Stimulated activated CD4-positive, alpha-beta T cell treated with anti-CD3 and anti-CD28 coated beads, Interleukin-15, amount 100 ng/mL, for 48 hours (primary cell): ENCODE data around the gene GFRA1.

Experiments
- DNase-seq, 2 donors: peaks; one replicate each; pipeline ENCODE4 v3.0.0-alpha.2; 2020; ENCODE audit warnings: low read depth in 2 of 2

GFRA1 gene

GRCh38 chr10:116270771-116271592, 2.0 kb downstream of the GFRA1 start:
- DNase-seq = no peak

GRCh38 chr10:116270126-116270770, 2.8 kb downstream of the GFRA1 start:
- no peak for DNase-seq

DNA sequence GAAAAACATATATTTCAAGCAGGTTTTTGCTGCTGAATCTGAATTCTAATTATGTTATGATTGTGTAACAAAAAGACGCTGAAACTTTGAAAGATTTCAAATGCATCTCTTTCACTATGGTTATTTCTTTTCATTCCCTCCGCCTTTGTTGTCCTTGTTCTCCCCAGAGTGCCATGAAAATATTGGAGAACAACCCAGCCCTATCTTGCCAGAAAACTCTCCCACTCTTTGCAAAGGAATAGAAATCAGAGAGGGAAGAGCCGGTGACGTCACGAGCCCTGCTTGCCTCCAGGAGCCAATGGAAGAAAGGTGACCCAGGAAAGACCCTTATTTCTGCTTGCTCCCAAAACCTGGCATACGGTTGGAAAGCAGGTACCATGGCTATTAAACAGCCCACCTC, 3.4 kb downstream of the GFRA1 start:
- DNase-seq = no peak

DNA sequence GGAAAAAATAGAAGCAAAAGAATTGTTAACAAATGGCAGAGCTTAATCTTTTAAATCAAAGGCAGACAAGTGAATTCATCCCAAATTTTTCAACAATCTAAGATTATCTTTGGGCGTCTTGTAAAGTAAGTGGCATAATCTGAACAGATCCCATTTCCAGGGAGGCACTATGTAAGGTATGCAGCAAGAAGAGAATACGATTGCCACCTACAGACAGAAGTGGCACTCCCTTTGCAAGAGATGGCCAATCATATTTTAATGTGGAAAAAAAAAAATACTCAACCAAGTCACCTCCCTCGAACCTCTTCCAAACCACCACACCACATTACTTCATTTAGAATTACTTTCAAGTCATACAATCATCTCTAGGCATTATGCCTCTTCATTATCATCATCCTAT, 4.0 kb downstream of the GFRA1 start:
- no peak for DNase-seq

GRCh38 chr10:116265686-116266085, 7.3 kb downstream of the GFRA1 start:
- no peak for DNase-seq

DNA sequence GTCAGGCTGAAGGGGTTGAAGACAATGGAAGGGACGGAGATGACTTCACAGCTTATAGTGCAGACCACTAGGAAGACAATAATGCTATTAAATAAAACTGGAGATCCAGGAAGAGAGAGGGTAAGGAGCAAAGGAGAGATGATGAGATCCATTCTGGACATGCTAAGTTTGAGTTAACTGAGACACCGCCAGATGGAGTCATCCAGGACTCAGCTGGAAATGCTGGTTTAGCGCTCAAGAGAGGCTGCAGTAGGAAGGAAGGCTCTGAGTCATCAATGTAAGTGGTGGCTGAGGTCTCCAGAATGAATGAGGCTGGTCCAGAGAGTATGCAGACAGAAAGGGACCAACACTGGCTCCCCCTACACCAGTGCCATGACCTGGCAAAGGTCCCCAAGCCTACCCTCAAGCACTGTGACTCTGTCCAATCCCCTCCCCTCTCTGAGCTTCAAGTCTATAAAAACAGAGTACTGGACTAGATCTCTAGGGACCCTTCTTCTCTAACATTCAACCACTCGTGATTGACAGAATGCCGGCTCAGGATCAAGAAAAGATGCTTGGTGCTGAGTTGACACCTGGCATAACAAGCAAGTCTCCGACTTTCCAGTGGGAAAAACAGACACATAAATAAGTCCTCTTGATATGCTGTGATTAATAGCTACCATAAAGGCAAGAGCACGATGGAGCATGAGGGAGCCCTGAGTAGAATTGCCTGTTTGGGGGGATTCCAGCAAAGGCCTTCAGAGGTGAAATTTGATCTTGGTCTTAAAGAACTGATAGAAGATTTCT, 8.9 kb downstream of the GFRA1 start:
- no peak for DNase-seq

DNA sequence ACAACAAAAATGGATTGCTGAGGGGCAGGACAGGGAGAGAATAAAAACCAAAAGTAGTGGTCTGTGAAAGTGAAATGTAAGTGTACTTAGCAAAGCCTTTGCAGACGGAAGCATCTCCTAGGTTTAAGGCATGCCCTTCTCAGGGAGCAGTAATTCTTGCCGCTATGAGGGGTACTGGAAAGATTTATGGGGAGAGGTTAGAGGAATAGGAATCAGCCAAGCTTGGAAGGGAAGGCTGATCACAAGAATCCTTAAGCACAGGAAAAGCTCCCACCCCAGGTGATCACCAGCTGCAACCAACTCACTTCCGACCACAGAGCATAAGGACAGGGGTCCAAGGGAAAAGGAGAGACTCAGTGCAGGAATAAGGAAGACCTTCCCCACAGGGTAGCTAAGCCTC, 10.3 kb downstream of the GFRA1 start:
- no peak for DNase-seq

DNA sequence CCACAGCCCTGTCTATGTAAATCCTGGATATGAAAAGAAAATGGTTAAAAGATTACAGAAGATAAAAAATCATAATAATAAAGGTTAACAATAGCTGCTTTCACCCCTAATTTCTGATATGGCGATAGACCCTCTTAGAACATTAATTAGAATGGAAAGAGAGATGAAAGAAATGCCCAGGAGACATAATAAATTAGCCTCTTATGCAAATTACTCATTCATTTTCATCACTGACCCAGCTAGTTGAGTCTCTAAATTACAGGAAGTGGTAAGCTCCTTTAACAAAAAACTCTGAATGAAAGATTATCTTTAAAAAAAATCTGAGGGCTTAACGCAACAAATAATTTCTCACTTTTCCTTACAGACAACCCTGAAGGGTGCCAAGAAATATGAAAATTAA, 12.4 kb downstream of the GFRA1 start:
- DNase-seq = no peak

DNA sequence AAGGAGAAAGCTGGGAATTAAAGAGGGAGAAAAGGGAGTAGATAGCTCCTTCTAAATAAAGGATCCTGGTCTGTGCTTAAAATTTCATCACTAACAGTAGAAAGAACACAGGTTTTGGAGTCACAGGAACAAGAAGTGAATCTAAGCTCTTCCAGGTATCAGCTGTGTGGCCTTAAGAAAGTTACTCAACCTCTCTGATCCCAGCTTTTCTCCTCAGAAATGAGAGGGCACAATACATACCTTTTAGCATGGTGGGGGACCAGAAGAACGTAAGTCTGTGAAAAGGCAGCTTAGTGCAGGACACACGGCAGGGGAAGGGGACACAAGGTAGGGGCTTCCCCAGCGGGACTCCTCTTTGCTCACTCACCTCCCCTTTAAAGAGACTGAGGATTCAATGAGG, 13.4 kb downstream of the GFRA1 start:
- no peak for DNase-seq

DNA sequence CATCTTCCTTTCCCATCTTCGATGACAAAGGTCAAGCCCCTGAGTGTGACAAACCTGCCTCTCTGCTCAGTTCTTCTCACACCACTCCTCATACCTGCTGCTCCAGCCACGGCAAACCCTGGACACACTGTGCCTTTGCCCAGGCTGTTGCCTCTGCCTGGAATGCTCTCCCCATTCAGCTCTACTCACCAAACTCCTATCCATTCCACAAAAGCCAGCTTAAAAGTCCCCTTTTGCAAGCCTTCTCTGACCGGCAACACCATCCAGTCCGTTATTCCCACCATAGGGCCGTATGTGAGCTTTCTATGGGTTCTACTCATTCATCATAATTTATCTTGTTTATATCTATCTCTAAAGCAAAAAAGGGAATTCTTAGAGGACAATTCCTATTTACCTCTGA, 15.2 kb downstream of the GFRA1 start:
- no peak for DNase-seq

GRCh38 chr10:116256752-116257259, 16.2 kb downstream of the GFRA1 start:
- no peak for DNase-seq

- DNase-seq = no peak
Measured at GRCh38 chr10:116255886-116256751, 16.9 kb downstream of the GFRA1 start.

DNA sequence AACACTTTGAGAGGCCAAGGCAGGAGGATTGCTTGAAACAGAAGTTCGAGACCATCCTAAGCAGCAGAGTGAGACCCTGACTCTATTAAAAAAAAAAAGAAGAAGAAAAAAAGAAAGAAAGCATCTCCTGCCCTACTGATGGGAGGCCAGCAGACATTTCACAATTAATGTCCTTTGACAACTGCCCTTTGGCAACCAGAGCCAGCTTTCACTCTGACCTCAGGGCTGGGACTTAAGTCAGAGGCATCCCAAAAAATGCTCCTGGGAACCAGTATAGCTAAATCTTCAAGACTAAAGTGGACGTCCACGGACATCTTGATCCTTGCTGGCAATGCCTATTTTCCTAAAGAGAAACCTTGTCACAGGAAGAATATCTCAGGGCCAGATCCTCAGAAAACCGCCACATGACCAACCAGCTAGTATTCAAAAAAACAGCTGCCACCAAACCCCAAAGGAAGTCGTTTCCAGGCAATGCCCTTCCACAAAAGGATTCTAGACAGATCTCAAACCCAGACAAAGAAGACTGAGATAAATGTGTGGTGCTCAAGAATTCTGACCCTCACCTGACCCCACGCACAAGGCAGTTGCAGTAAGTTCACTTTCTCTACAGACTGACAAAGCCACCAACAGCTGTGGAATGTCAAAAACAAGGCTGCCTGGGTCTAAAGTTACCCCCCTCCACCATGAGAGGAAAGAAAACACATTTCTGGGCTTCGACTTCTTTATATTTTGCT, 18.4 kb downstream of the GFRA1 start:
- no peak for DNase-seq

- no peak for DNase-seq
Measured at GRCh38 chr10:116253716-116254115, 19.3 kb downstream of the GFRA1 start.

GRCh38 chr10:116251602-116252395, 21.2 kb downstream of the GFRA1 start:
- DNase-seq = no peak

DNA sequence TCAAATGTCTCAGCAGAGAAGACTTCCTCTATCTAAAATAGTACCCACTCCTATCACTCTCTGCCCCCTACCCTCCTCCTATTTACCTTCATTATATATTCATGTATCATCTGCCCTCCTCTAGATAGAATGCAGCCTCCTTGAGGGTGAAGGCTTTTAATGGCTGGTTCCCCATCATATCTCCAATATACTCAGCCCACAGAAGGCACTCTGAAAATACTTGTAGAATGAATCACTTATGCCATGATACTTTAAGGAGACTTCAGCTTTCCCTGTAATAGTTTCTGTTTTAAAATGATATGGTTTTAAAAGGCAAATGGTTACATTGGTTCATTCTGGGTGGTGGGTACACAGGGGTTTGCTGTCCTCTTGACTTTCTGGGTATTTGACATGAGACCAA, 25.3 kb downstream of the GFRA1 start:
- no peak for DNase-seq

DNA sequence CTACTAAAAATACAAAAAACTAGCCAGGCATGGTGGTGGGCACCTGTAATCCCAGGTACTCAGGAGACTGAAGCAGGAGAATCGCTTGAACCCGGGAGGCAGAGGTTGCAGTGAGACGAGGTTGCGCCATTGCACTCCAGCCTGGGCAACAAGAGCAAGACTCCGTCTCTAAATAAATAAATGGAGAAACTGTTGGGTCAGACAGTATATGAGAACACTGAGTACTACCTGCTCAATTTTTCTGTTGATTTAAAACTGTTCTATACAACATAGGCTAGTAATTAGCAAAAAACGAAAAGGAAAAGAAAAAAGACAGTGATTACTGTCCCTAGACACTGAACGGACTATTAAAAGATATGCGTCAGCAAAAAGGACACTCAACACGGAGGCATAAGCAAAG, 26.7 kb downstream of the GFRA1 start:
- no peak for DNase-seq

- DNase-seq = no peak
Measured at GRCh38 chr10:116245156-116245555, 27.9 kb downstream of the GFRA1 start.

GRCh38 chr10:116241642-116242410, 31.2 kb downstream of the GFRA1 start:
- no peak for DNase-seq
